Retinal pigment epithelial cell (primary cell): ENCODE measurements around the gene SRMS.
A peak's percentile ranks its signal among the peaks of the same experiment; 100 is the strongest.
"Not testable (repeated sequence)": the region's sequence is repeated elsewhere in the genome, so short reads cannot be mapped to it uniquely, and the experiment has no call there.

ENCODE experiments used
- DNase-seq: peaks from one replicate; pipeline ENCODE4 v3.0.0-alpha.2; 2010; ENCODE audit warnings: low read depth
- H3K4me3 ChIP-seq: 2 replicates; pipeline ENCODE4 v1.5.1; 2011; ENCODE audit warnings: mild to moderate bottlenecking, low read length, control low read depth, moderate library complexity
- CTCF ChIP-seq: conservative IDR thresholded peaks from 2 replicates; pipeline ENCODE4 v1.5.1; 2011; ENCODE audit warnings: low read depth, low read length, control low read depth, inconsistent platforms

The SRMS gene

GRCh38 chr20:63520934-63521601 is 26.5 kb downstream of the SRMS start:
- DNase-seq: no peak
- peak overlapping the region; percentile 82 for H3K4me3 ChIP-seq
- no peak for TF ChIP-seq CTCF

GRCh38 chr20:63520504-63520933 is 27.0 kb downstream of the SRMS start, which contains the start of gene PPDPF:
Gene PPDPF (plus strand): TSS chr20:63520765. CDS start chr20:63521309, 544 bp downstream.
- DNase-seq: no peak
- peak within 1 kb of the TSS; percentile 82 for H3K4me3 ChIP-seq
- TF ChIP-seq CTCF: no peak

GRCh38 chr20:63519668-63520503 is 27.7 kb downstream of the SRMS start:
- DNase-seq: no peak
- peak; percentile 23 for TF ChIP-seq CTCF
- peak overlapping the region; percentile 82 for H3K4me3 ChIP-seq

- TF ChIP-seq CTCF: no peak
- DNase-seq: no peak
- H3K4me3 ChIP-seq: peak overlapping the region; percentile 82
Observed at GRCh38 chr20:63518946-63519667, 28.4 kb downstream of the SRMS start.

GRCh38 chr20:63518351-63518861 is 29.1 kb downstream of the SRMS start:
- no peak overlapping the region for H3K4me3 ChIP-seq
- DNase-seq: no peak
- TF ChIP-seq CTCF: peak; percentile 15

GRCh38 chr20:63517376-63518309 is 29.9 kb downstream of the SRMS start:
- no peak for TF ChIP-seq CTCF
- no peak overlapping the region for H3K4me3 ChIP-seq
- DNase-seq: no peak

- not testable (repeated sequence) for DNase-seq, H3K4me3 ChIP-seq
Observed at GRCh38 chr20:63514520-63514919, 33.0 kb downstream of the SRMS start.
